ENCODE measurements around the gene CRPPA. TPM values are rescaled to one million over a fixed set of nuclear protein-coding genes. Genes with fewer than 3 reads are reported as not detected.

The CRPPA gene
- total RNA-seq, 1 donor from 2014 or later, result 3.0 TPM

DNA sequence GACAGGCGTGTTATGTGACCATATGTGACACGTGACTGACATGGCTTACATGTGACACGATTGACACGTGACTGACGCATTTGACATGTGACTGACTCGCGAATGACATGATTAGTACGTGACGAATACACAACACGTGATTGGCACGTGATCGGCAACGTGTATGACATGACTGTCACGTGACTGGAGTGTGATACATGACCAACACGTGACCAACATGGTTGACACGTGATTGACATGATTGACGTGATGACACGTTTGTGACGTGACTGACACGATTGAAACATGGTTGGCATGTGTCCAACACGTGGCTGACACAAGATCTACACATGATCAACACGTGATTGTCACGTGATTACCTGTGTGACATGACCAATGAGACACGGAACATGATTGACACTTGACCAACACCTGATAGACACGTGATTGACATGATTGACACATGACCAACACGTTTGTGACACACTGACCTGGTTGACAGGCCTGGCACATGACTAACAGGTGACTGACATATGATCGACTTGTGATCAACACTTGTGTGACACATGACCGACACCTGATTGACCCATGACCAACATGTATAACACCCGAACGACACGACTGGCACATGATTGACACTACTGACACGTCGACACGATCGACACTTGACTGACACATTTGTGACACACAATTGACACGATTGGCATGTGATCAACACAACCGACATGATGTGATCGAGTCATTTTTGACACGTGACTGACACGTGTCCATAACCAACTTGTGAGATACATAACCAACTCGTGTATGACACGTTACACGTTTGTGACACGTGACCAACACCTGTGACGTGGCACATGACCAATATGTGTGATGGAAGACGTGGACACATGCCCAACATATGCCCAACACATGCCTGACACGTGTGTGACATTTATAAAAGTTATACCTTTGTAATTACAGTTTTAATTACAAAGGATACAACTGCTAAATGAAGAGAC, 21.1 kb downstream of the CRPPA start:
- H3K36me3 ChIP-seq, result no peaks in the 10 kb centered on the region
- no peak overlapping the region for H3K27ac ChIP-seq
- no peak for TF ChIP-seq CTCF (IDR thresholded peaks at IDR 0.05)
- H3K9me3 ChIP-seq, result peaks cover 14% of the 10 kb centered on the region
- no peaks in the 10 kb centered on the region for H3K4me1 ChIP-seq
- ATAC-seq (no peak), DNase-seq (no peak)
- intact Hi-C loops (cut with DNase I), result no loop called here
- no peaks in the 10 kb centered on the region for H3K27me3 ChIP-seq (ENCODE audit: low read depth)
- H3K4me3 ChIP-seq, result no peak overlapping the region

DNA sequence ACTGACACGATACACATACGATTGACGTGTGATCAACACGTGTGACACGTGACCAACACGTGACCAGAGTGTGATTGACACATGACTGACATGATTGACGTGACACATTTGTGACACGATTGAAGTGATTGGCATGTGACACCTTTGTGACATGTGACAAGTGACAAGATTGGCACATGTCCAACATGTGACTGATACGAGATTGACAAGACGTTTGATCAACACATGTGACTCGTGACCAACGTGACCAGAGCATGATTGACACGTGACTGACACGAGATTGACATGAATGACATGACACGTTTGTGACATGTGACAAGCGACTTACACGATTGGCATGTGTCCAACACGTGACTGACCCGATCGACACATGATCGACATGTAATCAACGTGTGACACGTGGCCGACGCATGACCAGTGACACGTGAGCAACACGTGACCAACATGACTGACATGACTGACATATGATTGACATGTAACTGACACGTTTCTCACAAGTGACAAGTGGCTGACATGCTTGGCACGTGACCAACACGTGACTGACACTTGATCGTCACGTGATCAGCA, 22.0 kb downstream of the CRPPA start:
- intact Hi-C loops (cut with DNase I), result no loop called here
- ATAC-seq (no peak), DNase-seq (no peak)
- Histone ChIP-seq H3K9me3 (peaks cover 14% of the 10 kb centered on the region), H3K27ac (no peak overlapping the region), H3K4me1 (no peaks in the 10 kb centered on the region), H3K27me3 (ENCODE audit: low read depth) (no peaks in the 10 kb centered on the region), H3K36me3 (no peaks in the 10 kb centered on the region), H3K4me3 (no peak overlapping the region)
- no peak for TF ChIP-seq CTCF (IDR thresholded peaks at IDR 0.05)

DNA sequence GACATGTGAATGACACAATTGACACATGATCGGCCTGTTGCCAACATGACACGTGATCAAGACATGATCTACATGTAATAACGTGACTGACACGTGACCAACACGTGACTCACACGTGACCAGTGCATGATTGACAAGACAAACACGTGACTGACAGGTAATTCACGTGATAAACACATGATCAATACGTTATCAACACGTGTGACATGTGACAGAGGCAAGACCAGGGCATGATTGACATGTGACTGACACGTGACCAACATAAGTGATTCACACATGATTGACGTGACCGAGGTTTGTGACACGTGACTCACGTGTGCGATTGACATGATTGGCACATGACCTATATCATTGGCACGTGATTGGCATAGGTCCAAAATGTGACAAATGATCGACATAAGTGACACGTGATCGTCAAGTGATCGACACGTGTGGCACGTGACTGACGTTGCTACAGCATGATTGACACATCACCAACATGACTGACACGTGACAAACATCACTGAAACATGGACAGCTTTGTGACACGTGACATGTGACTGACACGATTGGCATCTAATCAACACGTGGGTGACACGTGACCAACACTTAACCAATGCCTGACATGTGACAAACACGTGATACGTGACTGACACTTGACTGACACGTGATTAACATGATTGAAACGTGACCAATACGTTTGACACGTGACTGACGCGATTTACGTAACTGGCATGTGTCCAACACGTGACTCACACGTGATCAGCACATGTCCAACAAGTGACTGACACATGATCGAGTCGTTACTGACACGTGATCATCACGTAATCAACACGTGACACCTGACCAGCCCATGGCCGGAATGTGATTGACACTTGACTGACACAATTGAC, 23.0 kb downstream of the CRPPA start:
- no peak overlapping the region for H3K4me3 ChIP-seq
- TF ChIP-seq CTCF (IDR thresholded peaks at IDR 0.05), result no peak
- DNase-seq (no peak), ATAC-seq (no peak)
- no peaks in the 10 kb centered on the region for H3K4me1 ChIP-seq
- no peaks in the 10 kb centered on the region for H3K27me3 ChIP-seq (ENCODE audit: low read depth)
- no peaks in the 10 kb centered on the region for H3K36me3 ChIP-seq
- H3K9me3 ChIP-seq, result peaks cover 9% of the 10 kb centered on the region
- no peak overlapping the region for H3K27ac ChIP-seq
- intact Hi-C loops (cut with DNase I), result no loop called here

- no peak for DNase-seq
- H3K27me3 ChIP-seq (ENCODE audit: low read depth), result no peaks in the 10 kb centered on the region
- H3K4me3 ChIP-seq, result no peak overlapping the region
- H3K4me1 ChIP-seq, result no peaks in the 10 kb centered on the region
- H3K9me3 ChIP-seq, result peaks cover under 1% of the 10 kb centered on the region
- intact Hi-C loops (cut with DNase I), result no loop called here
- H3K36me3 ChIP-seq, result no peaks in the 10 kb centered on the region
- H3K27ac ChIP-seq, result no peak overlapping the region
- TF ChIP-seq CTCF (IDR thresholded peaks at IDR 0.05), result no peak
- no peak for ATAC-seq
Measured at GRCh38 chr7:16397501-16398145, 23.7 kb downstream of the CRPPA start.
